ENCODE data around the gene LRTM2. TPM values are rescaled to one million over a fixed set of nuclear protein-coding genes. Genes with fewer than 3 reads are reported as not detected.

LRTM2 gene
- total RNA-seq, 2 experiments from 2014 or later, result not detected

- Mint-ChIP-seq H3K9me3 (no peaks in the 10 kb centered on the region), H3K4me3 (no peak overlapping the region), H3K27me3 (ENCODE audit: low read depth) (no peaks in the 10 kb centered on the region), H3K36me3 (ENCODE audit: low read depth) (no peaks in the 10 kb centered on the region), H3K4me1 (ENCODE audit: low read depth) (no peaks in the 10 kb centered on the region), H3K27ac (no peak overlapping the region)
- intact Hi-C loops (cut with micrococcal nuclease), result no loop called here
- no peak for DNase-seq
- CTCF ChIA-PET, result interaction anchor here (0.6 kb wide), 1 partner anchor 1445 kb away, joined by 3 read pairs; no protein-coding TSS in a partner anchor
Measured at GRCh38 chr12:1855241-1855640, 34.9 kb downstream of the LRTM2 start.

- Mint-ChIP-seq H3K9me3 (no peaks in the 10 kb centered on the region), H3K4me1 (ENCODE audit: low read depth) (no peaks in the 10 kb centered on the region), H3K36me3 (ENCODE audit: low read depth) (no peaks in the 10 kb centered on the region), H3K4me3 (no peak overlapping the region), H3K27me3 (ENCODE audit: low read depth) (no peaks in the 10 kb centered on the region), H3K27ac (no peak overlapping the region)
- no peak for DNase-seq
- CTCF ChIA-PET, result no interaction called here
- intact Hi-C loops (cut with micrococcal nuclease), result no loop called here
Measured at GRCh38 chr12:1857086-1857485, 36.7 kb downstream of the LRTM2 start.

- DNase-seq, result no peak
- no peaks in the 10 kb centered on the region for H3K4me1 Mint-ChIP-seq (ENCODE audit: low read depth)
- no peak overlapping the region for H3K4me3 Mint-ChIP-seq
- no peaks in the 10 kb centered on the region for H3K9me3 Mint-ChIP-seq
- CTCF ChIA-PET, result no interaction called here
- H3K27ac Mint-ChIP-seq, result no peak overlapping the region
- no peaks in the 10 kb centered on the region for H3K36me3 Mint-ChIP-seq (ENCODE audit: low read depth)
- intact Hi-C loops (cut with micrococcal nuclease), result no loop called here
- no peaks in the 10 kb centered on the region for H3K27me3 Mint-ChIP-seq (ENCODE audit: low read depth)
Measured at GRCh38 chr12:1857821-1858220, 37.5 kb downstream of the LRTM2 start.

GRCh38 chr12:1858456-1858855 is 38.1 kb downstream of the LRTM2 start:
- no peaks in the 10 kb centered on the region for H3K9me3 Mint-ChIP-seq
- intact Hi-C loops (cut with micrococcal nuclease), result no loop called here
- CTCF ChIA-PET, result no interaction called here
- no peak overlapping the region for H3K4me3 Mint-ChIP-seq
- H3K36me3 Mint-ChIP-seq (ENCODE audit: low read depth), result no peaks in the 10 kb centered on the region
- H3K27ac Mint-ChIP-seq, result no peak overlapping the region
- no peaks in the 10 kb centered on the region for H3K4me1 Mint-ChIP-seq (ENCODE audit: low read depth)
- no peaks in the 10 kb centered on the region for H3K27me3 Mint-ChIP-seq (ENCODE audit: low read depth)
- DNase-seq, result no peak

- peaks cover 2% of the 10 kb centered on the region for H3K27me3 Mint-ChIP-seq (ENCODE audit: low read depth)
- no peak overlapping the region for H3K4me3 Mint-ChIP-seq
- H3K27ac Mint-ChIP-seq, result no peak overlapping the region
- no peaks in the 10 kb centered on the region for H3K9me3 Mint-ChIP-seq
- no peaks in the 10 kb centered on the region for H3K36me3 Mint-ChIP-seq (ENCODE audit: low read depth)
- DNase-seq, result no peak
- CTCF ChIA-PET, result interaction anchor here (0.8 kb wide), 1 partner anchor 216 kb away, joined by 4 read pairs; no protein-coding TSS in a partner anchor
- no peaks in the 10 kb centered on the region for H3K4me1 Mint-ChIP-seq (ENCODE audit: low read depth)
- intact Hi-C loops (cut with micrococcal nuclease), result no loop called here
Measured at GRCh38 chr12:1859643-1860042, 39.3 kb downstream of the LRTM2 start.

GRCh38 chr12:1862973-1863372 is 42.6 kb downstream of the LRTM2 start:
- Mint-ChIP-seq H3K36me3 (ENCODE audit: low read depth) (no peaks in the 10 kb centered on the region), H3K4me1 (ENCODE audit: low read depth) (no peaks in the 10 kb centered on the region), H3K27me3 (ENCODE audit: low read depth) (peaks cover 21% of the 10 kb centered on the region), H3K9me3 (peaks cover 3% of the 10 kb centered on the region), H3K4me3 (no peak overlapping the region), H3K27ac (no peak overlapping the region)
- no peak for DNase-seq
- CTCF ChIA-PET, result no interaction called here
- intact Hi-C loops (cut with micrococcal nuclease), result no loop called here

GRCh38 chr12:1863823-1864222 is 43.5 kb downstream of the LRTM2 start:
- Mint-ChIP-seq H3K4me3 (no peak overlapping the region), H3K27ac (no peak overlapping the region), H3K27me3 (ENCODE audit: low read depth) (peaks cover 21% of the 10 kb centered on the region), H3K4me1 (ENCODE audit: low read depth) (no peaks in the 10 kb centered on the region), H3K36me3 (ENCODE audit: low read depth) (no peaks in the 10 kb centered on the region), H3K9me3 (peaks cover 3% of the 10 kb centered on the region)
- DNase-seq, result no peak
- intact Hi-C loops (cut with micrococcal nuclease), result no loop called here
- CTCF ChIA-PET, result no interaction called here

GRCh38 chr12:1864456-1864855 is 44.1 kb downstream of the LRTM2 start:
- CTCF ChIA-PET, result interaction anchor here (1.8 kb wide), 1 partner anchor 75 kb away, joined by 4 read pairs; no protein-coding TSS in a partner anchor
- Mint-ChIP-seq H3K4me3 (no peak overlapping the region), H3K9me3 (peaks cover 3% of the 10 kb centered on the region), H3K27ac (no peak overlapping the region), H3K27me3 (ENCODE audit: low read depth) (peaks cover 23% of the 10 kb centered on the region), H3K36me3 (ENCODE audit: low read depth) (no peaks in the 10 kb centered on the region), H3K4me1 (ENCODE audit: low read depth) (no peaks in the 10 kb centered on the region)
- DNase-seq, result no peak
- intact Hi-C loops (cut with micrococcal nuclease), result no loop called here

- Mint-ChIP-seq H3K9me3 (peaks cover 3% of the 10 kb centered on the region), H3K27me3 (ENCODE audit: low read depth) (peaks cover 27% of the 10 kb centered on the region), H3K36me3 (ENCODE audit: low read depth) (no peaks in the 10 kb centered on the region), H3K4me3 (no peak overlapping the region), H3K27ac (no peak overlapping the region), H3K4me1 (ENCODE audit: low read depth) (no peaks in the 10 kb centered on the region)
- no peak for DNase-seq
- intact Hi-C loops (cut with micrococcal nuclease), result no loop called here
- CTCF ChIA-PET, result interaction anchor here (1.8 kb wide), 1 partner anchor 75 kb away, joined by 4 read pairs; no protein-coding TSS in a partner anchor
Measured at GRCh38 chr12:1864867-1865266, 44.5 kb downstream of the LRTM2 start.

- H3K27me3 Mint-ChIP-seq (ENCODE audit: low read depth), result peaks cover 27% of the 10 kb centered on the region
- no peak overlapping the region for H3K27ac Mint-ChIP-seq
- no peak for DNase-seq
- H3K9me3 Mint-ChIP-seq, result peaks cover 3% of the 10 kb centered on the region
- no peak overlapping the region for H3K4me3 Mint-ChIP-seq
- CTCF ChIA-PET, result interaction anchor here (1.8 kb wide), 1 partner anchor 74 kb away, joined by 4 read pairs; no protein-coding TSS in a partner anchor
- intact Hi-C loops (cut with micrococcal nuclease), result no loop called here
- H3K36me3 Mint-ChIP-seq (ENCODE audit: low read depth), result no peaks in the 10 kb centered on the region
- no peaks in the 10 kb centered on the region for H3K4me1 Mint-ChIP-seq (ENCODE audit: low read depth)
Measured at GRCh38 chr12:1865284-1865866, 45.0 kb downstream of the LRTM2 start.

- Mint-ChIP-seq H3K27ac (no peak overlapping the region), H3K36me3 (ENCODE audit: low read depth) (no peaks in the 10 kb centered on the region), H3K4me1 (ENCODE audit: low read depth) (no peaks in the 10 kb centered on the region), H3K4me3 (no peak overlapping the region), H3K9me3 (peaks cover 8% of the 10 kb centered on the region), H3K27me3 (ENCODE audit: low read depth) (peaks cover 27% of the 10 kb centered on the region)
- intact Hi-C loops (cut with micrococcal nuclease), result no loop called here
- CTCF ChIA-PET, result interaction anchor here (0.9 kb wide), 1 partner anchor 70 kb away, joined by 3 read pairs; no protein-coding TSS in a partner anchor
- no peak for DNase-seq
Measured at GRCh38 chr12:1869145-1869544, 48.8 kb downstream of the LRTM2 start.

- H3K4me3 Mint-ChIP-seq, result no peak overlapping the region
- DNase-seq, result no peak
- intact Hi-C loops (cut with micrococcal nuclease), result no loop called here
- no peaks in the 10 kb centered on the region for H3K4me1 Mint-ChIP-seq (ENCODE audit: low read depth)
- peaks cover 24% of the 10 kb centered on the region for H3K27me3 Mint-ChIP-seq (ENCODE audit: low read depth)
- no peaks in the 10 kb centered on the region for H3K36me3 Mint-ChIP-seq (ENCODE audit: low read depth)
- H3K9me3 Mint-ChIP-seq, result peaks cover 8% of the 10 kb centered on the region
- H3K27ac Mint-ChIP-seq, result no peak overlapping the region
- CTCF ChIA-PET, result interaction anchor here (0.9 kb wide), 1 partner anchor 69 kb away, joined by 3 read pairs; no protein-coding TSS in a partner anchor
Measured at GRCh38 chr12:1870086-1870485, 49.7 kb downstream of the LRTM2 start.
